NCI-H2107 (cell line): Measurements from ENCODE around the gene ARSB.
"Not testable (repeated sequence)": the region's sequence is repeated elsewhere in the genome, so short reads cannot be mapped to it uniquely, and the experiment has no call there.

Source experiments
- DNase-seq: peaks from one replicate; lab custom pipeline; 2025; lab: John Stamatoyannopoulos, UW

ARSB gene

DNA sequence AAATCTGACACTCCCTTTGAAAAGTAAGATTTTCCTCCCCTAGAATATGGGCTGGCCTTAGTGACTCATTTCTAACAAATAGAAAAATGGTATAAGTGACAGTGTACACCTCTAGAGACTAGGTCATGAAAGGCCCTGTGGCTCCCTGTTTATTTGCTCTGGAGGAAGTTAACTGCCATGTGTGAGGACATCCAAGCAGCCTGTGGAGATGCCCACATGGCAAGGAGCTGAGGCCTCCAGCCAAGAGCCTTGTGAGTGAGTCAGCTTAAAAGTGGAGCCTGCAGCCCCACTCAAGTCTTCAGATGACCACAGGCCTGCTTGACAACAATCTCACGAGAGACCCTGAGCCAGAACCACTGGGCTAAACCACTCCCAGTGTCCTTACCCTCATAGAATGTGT lies 208.5 kb downstream of the ARSB start:
- no peak for DNase-seq

DNA sequence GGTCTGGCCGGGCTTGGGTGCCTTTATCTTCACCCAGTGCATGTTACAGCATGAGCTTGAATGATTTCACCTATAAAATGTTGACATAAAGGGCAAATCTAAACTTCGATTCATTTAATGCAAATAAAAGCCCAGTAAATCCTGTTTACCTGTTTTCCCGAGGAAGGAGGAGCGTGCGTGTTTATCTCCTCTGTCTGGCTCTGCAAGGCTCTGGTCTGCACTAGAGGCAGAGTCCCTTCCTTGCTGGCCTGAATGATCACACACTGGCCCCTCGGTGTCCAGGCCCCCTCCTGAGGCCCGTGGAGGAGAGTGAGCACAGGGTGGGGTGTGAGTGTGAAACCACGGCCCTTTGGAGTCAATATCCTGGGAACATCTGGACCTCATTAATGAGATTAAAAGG lies 211.5 kb downstream of the ARSB start:
- no peak for DNase-seq

DNA sequence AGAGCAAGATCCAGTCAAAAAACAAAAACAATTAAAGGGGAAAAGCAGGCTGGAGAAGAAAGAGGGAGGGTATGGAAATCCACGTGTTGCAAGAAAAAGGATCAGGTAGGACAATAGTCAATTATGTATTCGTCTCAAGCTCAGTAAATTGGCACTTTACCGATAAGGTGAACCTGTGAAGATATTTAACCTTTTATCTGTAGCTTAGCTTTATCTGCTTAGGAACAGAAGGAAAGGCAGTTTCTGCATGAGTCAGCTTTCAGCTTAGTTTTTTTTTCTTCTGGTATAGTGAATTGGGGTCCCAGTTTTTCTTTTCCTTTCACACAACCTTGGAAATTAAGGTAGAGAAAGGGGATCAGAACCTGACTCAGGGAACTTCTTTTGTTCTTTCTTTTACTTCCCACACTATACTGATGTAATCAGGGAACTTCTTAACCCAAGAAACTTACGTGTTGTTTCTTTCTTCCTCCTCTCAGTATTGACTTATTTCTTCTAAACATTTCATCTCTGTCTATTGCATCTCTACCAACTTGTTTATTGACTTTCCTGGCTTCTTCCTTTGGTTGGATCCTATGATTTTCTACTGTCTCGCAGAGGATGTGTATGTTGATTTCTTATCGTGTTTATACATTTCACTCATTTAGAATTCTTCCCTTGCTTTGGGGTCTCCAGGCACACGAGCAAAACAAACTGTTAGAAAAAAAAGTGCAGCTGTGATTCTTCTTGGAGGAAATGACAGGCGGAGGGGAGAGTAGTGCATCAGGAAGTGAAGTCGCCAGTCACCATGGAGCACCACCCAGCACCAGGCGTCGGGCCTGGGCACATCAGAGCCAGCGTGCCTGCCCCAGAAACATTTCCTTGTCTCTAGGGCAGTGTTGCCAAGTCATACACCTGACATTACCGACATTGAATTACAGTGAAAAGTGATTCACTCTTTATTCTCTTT lies 213.6 kb downstream of the ARSB start:
- DNase-seq = no peak

DNA sequence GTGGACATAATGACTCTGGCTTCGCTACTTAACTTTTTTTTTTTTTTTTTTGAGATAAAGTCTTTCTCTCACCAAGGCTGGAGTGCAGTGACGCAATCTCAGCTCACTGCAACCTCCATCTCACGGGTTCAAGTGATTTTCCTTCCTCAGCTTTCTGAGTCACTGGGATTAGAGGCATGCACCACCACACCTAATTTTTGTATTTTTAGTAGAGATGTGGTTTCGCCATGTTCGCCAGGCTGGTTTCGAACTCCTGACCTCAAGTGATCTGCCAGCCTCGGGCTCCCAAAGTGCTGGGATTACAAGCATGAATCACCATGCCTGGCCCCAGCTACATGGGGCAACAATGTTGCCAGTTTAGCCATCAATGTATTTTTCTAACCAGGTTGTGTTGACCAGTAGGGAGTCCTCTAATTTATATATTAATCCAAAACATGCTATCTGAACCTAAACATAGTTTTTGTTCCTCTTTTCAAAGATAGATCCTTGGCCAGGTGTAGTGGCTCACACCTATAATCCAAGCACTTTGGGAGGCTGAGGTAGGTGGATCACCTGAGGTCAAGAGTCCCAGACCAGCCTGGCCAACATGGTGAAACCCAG lies 216.2 kb downstream of the ARSB start:
- DNase-seq = no peak

DNA sequence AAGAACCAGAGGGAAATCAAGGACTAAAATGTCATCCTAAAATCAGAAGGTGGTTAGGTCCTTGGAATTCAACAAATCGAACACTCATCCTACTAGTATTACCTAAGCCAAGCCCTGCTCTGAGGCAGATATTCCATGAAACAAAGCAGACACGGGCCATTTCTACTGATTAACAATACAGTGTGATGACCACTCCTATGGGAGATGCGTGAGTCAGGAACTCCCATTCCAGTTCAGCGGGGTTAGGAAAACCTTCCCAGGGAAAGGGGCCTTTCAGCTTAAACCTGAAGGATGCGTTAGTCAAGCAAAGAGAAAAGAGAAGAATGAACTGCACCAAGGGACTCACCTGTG lies 218.7 kb downstream of the ARSB start:
- no peak for DNase-seq

DNA sequence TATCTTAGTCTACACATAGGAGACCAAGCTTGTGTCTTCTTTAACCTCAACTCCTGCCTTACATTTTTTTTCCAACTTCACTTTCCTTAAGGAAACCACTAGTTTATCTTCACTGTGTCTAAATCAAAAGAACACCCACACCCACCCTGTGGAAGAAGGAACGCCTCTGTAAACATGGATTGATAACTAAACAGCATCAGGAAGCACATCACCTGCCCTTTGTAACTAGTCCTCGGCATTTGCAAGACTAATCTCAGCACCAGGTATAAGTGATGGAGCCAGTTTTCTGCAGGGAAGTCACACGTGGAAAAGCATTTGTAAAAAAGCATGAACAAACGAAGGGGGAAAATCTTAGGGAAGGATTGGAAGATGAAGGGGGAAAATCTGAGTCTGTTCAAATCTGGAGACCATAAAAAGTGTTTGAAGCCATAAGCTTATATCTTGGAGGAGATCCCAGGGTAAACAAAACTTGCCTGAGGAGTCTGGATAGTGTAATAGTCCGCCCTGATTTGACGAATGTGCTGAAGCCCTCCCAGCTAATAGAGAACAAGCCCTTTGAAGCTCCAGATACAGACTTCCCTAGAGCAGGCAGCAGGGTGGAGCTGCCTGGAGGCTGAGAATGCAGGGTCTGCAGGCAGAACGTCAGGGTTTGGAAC lies 219.2 kb downstream of the ARSB start:
- no peak for DNase-seq

DNA sequence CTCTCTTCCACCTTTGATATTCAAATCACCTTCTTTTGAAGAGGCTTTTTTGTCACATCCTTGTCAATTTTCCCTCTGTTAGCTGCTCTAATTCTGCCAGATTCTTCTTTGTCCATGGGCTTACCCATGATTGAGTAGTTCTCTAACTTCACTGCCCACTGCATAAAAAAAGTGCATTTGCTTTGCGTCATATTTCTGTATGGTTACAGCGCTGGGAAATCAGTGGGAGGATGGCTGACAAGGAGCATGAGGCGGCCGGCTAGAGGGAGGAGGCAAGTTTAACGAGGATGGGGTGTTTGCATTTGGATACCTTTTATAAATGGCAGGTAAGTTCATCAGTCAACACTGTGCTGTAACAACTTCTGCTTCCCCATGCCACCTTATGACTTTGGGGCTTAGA lies 220.0 kb downstream of the ARSB start:
- no peak for DNase-seq

DNA sequence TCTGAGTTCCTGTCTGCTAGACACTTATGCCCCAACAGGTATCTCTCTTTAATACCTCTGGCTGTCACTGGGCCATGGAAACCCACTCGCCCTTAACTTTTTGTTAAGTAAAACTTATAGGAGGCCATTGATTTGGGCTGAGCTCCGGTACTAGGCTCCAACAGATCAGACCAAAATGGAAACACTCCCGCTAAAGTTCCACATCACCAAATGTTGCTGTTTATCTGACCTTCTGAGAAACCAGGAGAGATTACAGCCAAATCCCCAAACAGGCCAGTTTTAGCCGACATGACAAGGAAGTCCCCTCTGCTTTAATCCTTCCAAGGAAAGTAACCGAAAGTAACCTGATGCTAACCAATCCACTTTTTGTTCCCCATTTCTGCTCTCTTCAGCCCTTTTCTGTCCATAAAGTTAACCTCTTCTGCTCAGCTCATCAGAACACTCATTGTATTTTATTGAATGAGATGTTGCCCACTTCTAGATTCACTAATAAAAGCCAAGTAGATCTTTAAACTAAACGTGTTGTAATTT lies 221.4 kb downstream of the ARSB start:
- DNase-seq = no peak

DNA sequence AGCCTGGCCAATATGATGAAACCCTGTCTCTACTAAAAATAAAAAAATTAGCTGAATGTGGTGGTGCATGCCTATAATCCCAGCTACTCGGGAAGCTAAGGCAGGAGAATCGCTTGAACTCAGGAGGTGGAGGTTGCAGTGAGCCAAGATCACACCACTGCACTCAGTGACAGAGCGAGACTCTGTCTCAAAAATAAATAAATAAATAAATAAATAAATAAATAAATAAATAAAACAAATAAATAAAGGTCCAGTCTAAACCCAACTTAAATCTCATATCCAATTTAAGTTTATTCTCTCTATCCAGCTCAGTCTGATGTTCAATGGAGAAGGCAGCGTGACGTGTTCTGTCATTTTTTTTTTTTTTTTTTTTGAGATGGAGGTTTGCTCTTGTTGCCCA lies 222.4 kb downstream of the ARSB start:
- not testable (repeated sequence) for DNase-seq

DNA sequence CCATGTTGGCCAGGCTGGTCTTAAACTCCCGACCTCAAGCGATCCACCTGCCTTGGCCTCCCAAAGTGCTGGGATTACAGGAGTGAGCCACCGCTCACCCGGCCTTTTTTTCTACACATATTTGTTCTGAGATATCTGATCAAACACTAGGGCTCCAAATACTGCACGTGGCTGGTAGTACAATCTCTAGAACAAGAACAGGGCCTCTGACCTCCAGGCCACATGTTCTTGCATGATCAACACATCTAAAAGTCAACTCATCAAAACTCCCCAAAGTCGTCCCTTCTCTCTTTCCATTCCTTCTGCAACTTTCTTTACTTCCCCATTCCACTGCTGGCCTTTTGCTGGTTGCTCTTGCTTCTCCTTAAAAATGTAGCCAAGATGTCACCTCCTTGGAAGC lies 223.3 kb downstream of the ARSB start:
- DNase-seq = no peak

DNA sequence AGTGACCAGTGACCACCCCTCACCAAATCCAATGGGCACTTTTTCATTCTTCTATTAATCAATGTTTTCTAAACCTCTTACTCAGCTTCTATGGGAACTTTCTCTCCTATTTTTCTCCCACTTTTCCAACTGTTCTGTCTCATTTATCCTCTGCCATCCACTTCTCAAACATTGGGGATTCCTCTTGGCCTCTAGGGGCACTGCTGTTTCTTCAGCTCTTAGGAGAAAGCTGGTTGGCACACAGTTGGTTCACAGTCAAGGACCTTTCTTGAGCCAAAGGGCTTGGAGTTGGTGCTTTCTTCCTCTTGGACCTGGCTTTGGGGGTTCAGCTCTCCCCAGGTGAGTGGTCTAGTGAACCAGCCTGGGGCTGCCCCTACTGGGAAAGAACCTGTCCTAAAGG lies 224.3 kb downstream of the ARSB start:
- DNase-seq = no peak

DNA sequence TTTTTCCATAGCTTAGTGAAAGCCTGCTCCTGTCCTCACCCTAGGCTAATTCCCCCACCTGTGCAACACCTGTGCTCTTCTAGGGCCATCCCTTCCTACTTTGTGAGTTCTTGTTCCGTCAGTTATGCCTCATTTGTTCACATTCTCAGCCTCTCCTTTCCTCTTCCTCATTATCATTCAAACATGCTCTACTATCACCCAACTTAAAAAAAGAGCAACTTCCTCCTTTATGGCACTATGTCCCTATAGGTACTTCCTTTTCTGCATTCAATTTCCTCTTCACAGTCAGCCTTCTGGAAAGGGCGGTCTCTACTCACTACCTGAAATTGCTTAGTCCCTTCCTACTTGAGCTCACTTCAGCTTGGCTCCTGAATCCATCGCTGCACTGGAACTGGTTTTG lies 224.7 kb downstream of the ARSB start:
- no peak for DNase-seq

DNA sequence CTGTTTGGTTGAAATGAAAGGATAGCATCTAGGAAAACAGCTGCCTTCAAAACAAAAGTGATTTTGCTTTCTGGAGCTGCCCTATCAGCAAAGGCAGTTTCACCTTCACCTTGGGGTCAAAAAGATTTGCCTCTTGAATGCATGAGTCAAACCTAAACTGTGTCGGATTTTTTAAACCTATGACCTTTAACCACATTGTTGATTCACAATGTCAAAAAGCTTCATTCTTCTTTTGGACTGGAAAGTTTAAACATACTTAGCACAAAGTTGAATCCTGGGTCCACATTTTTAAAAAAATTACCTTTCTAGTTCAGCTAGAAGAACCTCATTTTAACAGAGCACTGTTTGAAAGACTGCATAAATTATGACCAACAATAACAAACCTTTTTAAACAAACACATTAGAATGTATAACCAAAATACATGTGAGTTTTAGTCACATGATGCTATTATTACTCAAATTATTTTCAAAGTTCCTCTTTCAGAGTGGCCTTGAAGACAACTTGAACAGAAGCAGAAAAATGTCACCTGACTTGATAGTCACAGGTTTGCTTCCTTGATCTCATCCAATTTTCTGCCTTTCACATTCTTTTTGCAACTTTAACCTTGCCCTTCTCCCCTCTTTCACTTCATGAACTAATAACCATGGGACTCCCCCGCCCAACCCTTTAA lies 226.8 kb downstream of the ARSB start:
- DNase-seq = no peak

DNA sequence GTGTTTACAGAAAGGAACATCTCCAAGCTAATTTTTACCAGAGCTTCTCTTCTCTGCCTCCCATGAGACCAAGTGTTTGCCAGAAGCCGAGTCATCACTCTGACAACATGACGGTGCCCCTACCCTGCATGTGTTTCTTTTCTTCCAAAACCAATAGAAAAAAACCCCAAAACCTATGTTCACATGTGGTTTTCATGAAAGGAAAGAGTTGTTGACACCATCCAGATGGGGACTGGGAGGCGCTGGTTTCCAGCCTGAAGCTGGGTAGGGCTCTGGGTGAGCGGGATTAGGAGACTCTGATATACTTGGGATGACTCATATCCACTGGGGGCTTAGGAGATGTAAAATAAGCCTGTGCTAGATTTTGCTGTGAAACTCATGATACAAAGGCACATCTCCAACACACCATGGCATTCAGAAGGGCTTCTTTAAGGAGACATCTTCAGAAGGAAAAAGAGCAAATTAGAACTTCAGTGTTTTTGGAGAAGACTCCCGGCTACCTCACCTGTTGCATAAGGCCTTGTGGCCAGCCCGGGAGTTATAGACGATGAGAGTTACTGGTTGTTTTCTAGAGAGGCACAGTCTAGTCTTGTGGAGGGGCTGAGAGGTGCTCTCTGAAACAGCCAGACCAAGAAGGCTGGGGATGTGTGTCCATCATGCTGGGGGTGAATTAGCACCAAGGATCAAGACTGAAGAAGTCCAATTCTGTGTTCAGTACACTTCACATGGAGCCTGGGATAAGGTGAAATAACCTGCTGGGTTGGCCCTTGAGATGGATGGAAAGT lies 227.6 kb downstream of the ARSB start:
- DNase-seq = no peak

DNA sequence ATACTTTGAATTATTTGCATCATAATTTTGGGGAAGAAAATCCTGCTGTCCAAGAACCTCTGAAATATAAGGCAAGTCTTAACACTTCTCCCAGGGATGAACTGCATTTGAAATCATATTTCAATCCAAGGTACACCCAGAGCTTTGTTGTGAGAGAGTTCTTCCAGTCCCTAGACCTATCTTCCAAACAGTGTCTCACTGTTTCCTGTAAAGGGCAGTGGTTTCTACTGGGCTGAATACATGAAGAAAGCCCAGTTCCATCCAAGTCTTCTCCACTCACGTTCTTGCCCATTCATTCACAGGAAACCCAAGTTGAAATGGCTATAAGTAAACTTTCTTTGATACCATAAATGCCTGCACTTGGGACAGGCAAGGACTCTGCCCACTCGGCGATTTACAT lies 228.3 kb downstream of the ARSB start:
- no peak for DNase-seq

DNA sequence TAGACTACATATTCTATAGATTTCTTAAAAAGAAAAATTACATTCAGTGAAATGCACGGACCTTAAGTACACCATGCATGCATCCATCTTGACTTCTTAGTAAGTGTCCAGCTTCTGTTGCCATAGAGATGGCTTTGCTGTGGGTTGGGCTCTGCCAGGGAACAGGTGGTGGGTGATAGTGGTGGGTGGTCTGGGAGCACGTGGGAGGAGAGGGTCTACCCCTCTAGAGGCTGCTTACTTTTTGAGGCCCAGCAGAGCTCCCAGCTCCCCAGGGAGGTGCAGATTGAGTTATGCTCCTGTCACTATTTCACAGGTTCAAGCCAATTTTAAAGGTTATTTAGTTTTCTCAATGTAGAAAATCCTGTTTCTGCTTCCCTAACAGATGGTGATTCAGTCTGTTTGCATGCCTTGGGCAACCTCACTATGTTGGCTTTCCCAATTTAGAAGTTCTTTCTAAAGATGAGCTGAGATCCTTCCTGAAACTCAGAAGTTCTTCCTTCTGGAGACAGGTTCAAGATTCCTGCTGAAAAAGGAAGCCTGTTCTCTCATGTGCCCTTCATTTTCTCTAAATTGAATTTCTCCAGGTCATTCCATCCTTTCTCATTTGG lies 229.2 kb downstream of the ARSB start:
- DNase-seq = no peak

DNA sequence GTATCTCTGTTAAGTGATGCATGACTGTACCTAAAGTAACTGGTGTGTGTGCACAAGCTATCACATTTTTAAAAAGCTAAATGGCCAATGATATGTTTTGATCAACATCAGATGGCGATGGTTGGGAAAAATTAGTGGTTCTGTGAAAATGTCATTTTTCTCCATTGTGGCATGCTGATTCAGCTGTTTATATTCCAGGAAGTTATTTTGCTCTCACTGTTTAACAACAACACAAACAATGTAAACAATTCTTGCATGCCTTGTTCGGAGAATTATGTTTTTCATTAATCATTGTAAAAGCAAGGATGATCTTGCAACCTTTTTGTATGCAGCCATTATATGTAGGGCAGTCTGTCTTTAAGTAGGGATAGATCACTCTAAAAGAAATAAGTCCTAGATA lies 230.5 kb downstream of the ARSB start:
- no peak for DNase-seq

DNA sequence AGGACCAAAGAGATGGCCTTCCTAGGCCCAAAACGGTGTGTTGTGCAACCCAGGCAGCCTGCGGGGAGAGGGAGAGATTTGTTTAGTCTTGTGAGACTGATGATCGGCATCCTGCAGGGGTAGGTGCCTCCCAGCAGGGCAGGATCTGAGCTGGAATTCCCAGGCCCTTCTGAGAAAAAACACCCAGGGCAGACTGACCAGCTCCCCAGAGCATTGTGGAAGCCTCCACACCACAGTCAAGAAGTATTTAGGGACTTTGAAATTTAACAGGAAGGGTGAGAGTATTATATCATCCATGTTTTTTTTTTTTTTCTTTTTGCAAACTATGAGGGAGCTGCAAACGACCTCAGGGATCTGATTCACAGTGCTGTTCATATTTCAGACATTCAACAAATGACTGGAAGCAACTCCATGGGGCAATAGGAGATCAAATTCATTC lies 232.0 kb downstream of the ARSB start:
- DNase-seq = no peak

DNA sequence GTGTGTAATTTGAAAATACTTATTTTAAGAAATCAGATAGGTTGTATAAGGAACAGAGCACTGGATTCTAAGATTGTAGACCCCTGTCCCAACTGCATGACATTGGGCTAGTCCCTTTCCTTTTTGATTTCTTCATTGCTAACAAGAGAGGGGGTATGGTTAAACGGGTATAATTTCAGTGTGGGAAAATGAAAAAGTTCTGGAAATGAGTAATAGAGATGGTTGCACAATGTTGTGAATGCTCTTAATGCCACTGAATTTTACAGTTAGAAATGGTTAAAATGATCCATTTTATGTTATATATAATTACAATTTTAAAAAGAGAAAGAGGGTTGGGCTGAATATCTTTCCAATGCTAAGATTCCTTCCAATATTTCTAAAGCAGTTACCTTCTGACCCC lies 233.2 kb downstream of the ARSB start:
- no peak for DNase-seq

DNA sequence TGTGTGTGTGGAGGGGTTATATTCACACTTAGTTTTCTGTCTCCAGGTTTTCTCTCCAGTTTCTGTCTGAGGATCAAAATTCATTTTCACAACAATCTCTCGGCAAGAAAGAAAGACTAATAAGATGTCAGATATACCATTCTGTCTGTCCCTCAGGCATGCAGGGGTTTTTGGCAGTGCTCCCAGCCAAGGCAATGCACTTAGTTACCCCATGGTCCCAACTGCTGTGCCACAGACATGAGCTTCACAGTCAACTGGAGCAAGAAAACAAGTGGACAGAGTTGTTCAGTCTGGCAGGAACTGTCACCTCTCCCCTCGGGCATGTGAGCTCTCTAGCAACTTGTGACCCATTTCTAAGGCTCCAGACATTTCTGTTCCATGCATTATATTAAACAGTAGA lies 234.8 kb downstream of the ARSB start:
- DNase-seq = no peak

DNA sequence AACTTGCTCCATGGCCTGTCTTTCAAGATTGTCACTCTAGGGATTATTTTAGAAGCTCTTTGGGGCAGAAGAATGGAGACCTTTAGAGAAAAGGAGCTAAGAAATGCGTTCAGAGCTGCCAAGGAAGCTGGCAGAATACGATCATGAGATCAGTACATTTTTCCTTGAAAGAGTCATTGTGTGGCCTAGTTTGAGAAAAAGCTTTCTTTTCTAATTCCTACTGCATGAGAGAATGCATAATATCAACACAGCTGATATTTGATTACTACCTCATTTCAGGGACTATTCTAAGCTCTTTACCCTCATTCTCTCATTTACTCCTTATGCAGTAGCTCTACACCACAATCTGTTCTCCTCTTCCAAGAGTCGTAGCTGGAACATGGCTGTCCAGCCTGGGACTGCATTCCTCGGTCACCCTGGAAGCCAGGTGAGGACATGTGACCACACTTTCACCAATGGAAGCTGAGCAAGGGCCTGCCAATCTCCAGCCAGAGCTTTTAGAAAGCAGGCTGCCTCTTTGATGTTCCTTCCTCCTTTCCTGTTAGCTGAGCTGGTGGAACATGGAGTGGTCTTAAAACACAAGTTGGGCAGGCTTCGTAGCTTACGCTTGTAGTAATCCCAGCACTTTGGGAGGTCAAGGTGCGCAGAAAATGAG lies 237.3 kb downstream of the ARSB start:
- no peak for DNase-seq
